Sigmoid colon (tissue), 4 donors: Measurements from ENCODE around the gene TMEM229B.

ENCODE experiments used
- EP300 ChIP-seq, 4 donors: sonication (generic); formaldehyde crosslinking; IDR thresholded peaks; one replicate each; pipeline ENCODE4 v1.6.1; 2017; ENCODE audit warnings: antibody characterized with exemption in 4 of 4
- POLR2A ChIP-seq, 2 donors: fragments of 450-650 bp; IDR thresholded peaks; one replicate each; pipeline ENCODE4 v1.6.1; 2016; ENCODE audit warnings: antibody characterized with exemption in 2 of 2, mild to moderate bottlenecking in 2 of 2, moderate library complexity in 2 of 2
- POLR2AphosphoS5 ChIP-seq, 4 donors: sonication (generic); formaldehyde crosslinking; IDR thresholded peaks; one replicate each; pipeline ENCODE4 v1.6.1; 2017; ENCODE audit warnings: antibody characterized with exemption in 4 of 4
- TF ChIP-seq, protein P1 (sequence below), 4 experiments: fragments of 450-650 bp in 3 of 4; fragments of 200-600 bp in 1 of 4; IDR thresholded peaks; one replicate each; pipeline ENCODE4 v1.5.1; 2016 to 2019; ENCODE audit warnings: antibody characterized with exemption in 4 of 4, mild to moderate bottlenecking in 3 of 4, moderate library complexity in 2 of 4

DNA sequence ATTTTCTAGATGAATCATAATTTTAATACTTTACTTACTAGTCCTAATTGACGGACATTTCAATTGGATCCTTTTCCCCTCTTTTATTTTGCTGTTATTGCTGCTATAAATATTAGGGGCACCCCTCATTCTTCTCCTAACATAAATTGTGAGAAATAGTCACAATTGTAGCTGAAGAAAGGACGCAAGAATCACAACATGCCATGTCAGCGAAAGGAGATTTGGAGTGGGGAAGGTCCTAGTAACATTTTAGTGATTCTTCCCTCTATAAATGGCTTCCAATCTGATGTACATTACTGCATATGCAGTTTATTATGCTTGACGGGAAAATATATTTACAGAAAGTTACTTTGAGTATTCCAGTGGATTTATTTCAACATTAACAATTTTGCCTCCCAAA lies 36.9 kb upstream of the TMEM229B start:
- TF ChIP-seq, protein P1, sequence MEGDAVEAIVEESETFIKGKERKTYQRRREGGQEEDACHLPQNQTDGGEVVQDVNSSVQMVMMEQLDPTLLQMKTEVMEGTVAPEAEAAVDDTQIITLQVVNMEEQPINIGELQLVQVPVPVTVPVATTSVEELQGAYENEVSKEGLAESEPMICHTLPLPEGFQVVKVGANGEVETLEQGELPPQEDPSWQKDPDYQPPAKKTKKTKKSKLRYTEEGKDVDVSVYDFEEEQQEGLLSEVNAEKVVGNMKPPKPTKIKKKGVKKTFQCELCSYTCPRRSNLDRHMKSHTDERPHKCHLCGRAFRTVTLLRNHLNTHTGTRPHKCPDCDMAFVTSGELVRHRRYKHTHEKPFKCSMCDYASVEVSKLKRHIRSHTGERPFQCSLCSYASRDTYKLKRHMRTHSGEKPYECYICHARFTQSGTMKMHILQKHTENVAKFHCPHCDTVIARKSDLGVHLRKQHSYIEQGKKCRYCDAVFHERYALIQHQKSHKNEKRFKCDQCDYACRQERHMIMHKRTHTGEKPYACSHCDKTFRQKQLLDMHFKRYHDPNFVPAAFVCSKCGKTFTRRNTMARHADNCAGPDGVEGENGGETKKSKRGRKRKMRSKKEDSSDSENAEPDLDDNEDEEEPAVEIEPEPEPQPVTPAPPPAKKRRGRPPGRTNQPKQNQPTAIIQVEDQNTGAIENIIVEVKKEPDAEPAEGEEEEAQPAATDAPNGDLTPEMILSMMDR (IDR thresholded peaks at IDR 0.05), result no peak
- TF ChIP-seq POLR2A (IDR thresholded peaks at IDR 0.05) (no peak), POLR2AphosphoS5 (IDR thresholded peaks at IDR 0.05) (no peak), EP300 (IDR thresholded peaks at IDR 0.05) (no peak)
